ENCODE measurements around the gene NDUFAF3.
"Not testable (repeated sequence)": the region's sequence is repeated elsewhere in the genome, so short reads cannot be mapped to it uniquely, and the experiment has no call there.

Gene NDUFAF3

GRCh38 chr3:49001155-49001554, 20.8 kb upstream of the NDUFAF3 start:
- DNase-seq = no peak

DNA sequence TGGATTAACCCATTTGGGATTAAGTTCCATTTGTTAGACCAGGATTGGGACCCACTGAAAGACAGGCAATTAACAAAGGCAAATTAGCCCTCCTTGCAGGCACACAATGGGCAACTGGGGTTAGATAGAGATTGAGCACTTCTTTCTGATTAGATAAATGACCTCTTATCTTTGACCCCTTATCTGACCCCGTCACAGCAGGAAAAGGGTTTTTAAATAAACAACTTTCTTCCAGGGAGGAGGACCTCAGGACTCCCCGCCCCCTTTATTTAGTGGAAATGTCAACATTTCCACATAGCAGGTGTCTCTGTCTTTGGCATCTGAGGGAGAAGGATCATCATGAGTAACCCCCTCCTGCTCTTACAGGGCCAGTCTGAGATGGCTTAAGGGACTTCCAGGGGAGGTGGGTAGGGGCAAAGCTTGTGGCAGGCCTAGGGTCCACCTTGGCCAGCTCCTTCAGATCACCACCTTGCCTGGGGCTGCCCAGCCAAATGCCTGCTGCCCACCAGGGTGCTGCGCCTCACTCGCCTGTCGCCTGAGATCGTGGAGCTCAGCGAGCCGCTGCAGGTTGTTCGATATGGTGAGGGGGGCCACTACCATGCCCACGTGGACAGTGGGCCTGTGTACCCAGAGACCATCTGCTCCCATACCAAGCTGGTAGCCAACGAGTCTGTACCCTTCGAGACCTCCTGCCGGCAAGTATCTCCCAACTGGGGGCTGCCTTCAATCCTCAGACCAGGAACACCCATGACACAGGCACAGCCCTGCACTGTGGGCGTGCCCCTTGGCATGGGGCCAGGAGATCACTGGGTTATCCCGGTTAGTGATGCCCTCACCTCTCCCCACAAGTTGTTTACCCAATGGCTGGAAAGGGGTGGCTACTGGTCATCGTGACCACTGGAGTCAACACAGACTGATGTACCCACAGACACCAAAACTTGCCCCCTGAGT, 17.3 kb upstream of the NDUFAF3 start:
- no peak for DNase-seq

DNA sequence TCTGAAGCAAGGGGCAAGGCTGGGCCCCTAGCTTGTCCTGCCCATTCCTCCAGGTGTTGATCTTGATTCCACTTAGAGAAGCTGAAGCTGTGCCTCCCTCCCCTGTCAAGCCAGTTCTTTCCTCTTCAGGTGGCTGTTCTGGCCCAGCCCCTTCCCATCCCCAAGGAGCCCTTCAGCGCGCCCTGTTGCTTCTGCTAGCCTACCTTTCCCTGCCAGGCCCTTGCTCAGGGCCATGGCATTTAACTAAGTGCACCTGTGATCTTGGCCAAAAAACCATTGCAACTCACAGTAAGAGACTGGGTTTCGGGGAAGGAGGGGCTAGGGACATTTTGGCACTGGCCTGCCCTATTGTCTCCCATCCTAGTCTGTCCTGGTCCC, 16.6 kb upstream of the NDUFAF3 start:
- DNase-seq = no peak

GRCh38 chr3:49005998-49006397, 15.9 kb upstream of the NDUFAF3 start:
- DNase-seq = no peak

DNA sequence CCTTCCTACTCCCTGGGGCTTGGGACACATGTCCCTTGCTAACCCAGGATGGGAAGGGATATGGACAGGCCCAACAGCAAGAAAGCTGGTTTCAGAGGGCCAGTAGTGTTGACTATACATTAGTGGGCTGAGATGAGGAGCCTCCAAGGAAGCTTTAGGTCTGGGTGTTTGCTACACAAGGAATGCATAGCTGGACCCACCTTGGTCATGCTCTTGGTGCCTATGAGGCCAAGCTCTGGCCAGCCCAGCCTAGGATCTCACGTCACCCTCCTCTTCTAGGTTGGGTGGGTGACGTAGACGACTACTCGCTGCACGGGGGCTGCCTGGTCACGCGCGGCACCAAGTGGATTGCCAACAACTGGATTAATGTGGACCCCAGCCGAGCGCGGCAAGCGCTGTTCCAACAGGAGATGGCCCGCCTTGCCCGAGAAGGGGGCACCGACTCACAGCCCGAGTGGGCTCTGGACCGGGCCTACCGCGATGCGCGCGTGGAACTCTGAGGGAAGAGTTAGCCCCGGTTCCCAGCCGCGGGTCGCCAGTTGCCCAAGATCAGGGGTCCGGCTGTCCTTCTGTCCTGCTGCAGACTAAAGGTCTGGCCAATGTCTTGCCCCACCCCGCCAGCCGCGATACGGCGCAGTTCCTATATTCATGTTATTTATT, 15.4 kb upstream of the NDUFAF3 start:
- DNase-seq = no peak

DNA sequence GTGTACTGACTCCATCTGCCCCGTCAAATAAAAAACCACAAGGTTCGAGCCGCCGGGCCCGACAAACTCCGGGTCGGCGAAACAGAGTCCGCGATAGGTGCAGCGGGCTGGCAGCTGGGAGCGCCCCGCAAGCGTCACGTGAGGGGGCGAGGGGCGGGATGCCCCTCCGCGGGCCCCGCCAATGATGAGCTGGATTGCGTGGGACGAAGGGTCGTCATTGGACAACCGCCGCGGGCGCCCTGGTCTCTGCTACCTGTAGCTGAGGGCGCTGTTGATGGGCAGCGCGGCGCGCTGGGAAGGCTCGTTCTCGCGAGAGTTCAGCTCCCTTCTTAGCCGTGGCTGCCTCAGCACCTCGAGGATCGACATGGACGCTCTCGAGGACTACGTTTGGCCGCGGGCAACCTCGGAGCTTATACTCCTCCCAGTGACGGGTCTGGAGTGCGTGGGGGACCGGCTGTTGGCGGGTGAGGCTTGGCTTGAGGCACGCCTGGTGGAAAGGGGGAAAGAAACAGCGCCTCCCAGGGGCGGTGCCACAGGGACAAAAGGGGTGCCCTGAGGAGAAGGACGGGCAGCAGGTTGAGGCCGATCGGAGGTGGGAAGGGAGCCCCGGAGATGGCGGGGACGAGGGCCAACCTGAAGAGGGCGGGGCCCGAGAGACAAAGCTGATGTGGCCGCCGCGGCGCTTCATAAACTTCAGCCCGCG, 14.7 kb upstream of the NDUFAF3 start, which contains the start of gene WDR6:
Gene WDR6 (plus strand): TSS at position 324 of the 703 bp plus-strand sequence. CDS start 41 bp downstream, at position 365.
- peak; percentile 97 for DNase-seq

- peak; percentile 91 for DNase-seq
Measured at GRCh38 chr3:49007771-49008528, 14.0 kb upstream of the NDUFAF3 start.

- not testable (repeated sequence) for DNase-seq
Measured at GRCh38 chr3:49008627-49009026, 13.3 kb upstream of the NDUFAF3 start.

DNA sequence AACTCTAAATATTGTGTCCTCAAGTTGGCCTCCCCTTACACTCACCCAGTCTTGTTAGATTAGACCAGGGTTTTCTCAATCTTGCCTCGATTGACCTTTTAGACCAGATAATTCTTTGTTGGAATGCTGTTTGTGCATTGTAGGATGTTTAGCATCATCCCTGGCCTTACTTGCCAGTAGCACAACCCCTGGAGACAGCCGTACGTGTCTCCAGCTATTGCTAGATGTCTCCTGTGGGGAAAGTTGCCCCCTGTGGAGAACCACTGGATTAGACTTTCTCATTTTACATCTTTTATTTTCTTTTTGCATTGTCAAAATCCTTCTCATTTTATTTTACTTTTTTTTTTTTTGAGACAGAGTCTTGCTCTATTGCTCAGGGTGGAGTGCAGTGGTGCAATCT, 12.5 kb upstream of the NDUFAF3 start:
- DNase-seq = no peak

DNA sequence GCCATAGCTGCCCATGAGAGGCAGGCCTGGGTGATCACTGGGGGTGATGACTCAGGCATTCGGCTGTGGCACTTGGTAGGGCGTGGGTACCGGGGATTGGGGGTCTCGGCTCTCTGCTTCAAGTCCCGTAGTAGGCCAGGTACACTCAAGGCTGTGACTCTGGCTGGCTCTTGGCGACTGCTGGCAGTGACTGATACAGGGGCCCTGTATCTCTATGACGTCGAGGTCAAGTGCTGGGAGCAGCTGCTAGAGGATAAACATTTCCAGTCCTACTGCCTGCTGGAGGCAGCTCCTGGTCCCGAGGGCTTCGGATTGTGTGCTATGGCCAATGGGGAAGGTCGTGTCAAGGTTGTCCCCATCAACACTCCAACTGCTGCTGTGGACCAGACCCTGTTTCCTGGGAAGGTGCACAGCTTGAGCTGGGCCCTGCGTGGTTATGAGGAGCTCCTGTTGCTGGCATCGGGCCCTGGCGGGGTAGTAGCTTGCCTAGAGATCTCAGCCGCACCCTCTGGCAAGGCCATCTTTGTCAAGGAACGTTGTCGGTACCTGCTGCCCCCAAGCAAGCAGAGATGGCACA, 9.4 kb upstream of the NDUFAF3 start:
- no peak for DNase-seq

DNA sequence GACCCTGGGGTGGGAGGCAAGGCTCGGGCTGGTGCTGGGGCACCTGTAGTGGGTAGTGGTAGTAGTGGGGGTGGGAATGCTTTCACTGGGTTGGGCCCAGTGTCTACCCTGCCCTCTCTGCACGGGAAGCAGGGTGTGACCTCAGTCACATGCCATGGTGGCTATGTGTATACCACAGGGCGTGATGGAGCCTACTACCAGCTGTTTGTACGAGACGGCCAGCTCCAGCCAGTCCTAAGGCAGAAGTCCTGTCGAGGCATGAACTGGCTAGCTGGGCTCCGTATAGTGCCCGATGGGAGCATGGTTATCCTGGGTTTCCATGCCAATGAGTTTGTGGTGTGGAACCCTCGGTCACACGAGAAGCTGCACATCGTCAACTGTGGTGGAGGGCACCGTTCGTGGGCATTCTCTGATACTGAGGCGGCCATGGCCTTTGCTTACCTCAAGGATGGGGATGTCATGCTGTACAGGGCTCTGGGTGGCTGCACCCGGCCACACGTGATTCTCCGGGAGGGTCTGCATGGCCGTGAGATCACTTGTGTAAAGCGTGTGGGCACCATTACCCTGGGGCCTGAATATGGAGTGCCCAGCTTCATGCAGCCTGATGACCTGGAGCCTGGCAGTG, 8.7 kb upstream of the NDUFAF3 start:
- no peak for DNase-seq

- DNase-seq = peak; percentile 59
Measured at GRCh38 chr3:49013738-49014660, 7.9 kb upstream of the NDUFAF3 start.

GRCh38 chr3:49015072-49015471, 6.8 kb upstream of the NDUFAF3 start:
- no peak for DNase-seq

DNA sequence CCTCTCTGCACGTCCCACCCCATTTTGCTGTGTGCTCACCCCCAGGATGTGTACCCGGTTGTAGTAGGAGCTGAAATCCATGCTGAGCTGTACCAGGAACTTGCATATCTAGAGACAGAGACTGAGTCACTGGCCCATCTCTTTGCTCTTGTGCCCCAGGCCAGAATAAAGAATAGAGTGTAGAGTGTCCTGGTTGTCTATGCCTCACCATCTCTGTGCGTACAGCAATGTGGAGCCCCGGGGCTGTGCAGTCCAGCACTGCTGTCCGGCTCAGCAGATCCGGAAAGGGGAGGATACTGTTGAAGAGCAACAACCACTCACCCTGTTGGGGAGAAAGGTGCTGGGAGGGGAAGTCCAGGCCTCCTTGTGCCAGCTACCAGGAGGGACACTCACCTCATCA, 6.2 kb upstream of the NDUFAF3 start:
- DNase-seq = no peak

DNA sequence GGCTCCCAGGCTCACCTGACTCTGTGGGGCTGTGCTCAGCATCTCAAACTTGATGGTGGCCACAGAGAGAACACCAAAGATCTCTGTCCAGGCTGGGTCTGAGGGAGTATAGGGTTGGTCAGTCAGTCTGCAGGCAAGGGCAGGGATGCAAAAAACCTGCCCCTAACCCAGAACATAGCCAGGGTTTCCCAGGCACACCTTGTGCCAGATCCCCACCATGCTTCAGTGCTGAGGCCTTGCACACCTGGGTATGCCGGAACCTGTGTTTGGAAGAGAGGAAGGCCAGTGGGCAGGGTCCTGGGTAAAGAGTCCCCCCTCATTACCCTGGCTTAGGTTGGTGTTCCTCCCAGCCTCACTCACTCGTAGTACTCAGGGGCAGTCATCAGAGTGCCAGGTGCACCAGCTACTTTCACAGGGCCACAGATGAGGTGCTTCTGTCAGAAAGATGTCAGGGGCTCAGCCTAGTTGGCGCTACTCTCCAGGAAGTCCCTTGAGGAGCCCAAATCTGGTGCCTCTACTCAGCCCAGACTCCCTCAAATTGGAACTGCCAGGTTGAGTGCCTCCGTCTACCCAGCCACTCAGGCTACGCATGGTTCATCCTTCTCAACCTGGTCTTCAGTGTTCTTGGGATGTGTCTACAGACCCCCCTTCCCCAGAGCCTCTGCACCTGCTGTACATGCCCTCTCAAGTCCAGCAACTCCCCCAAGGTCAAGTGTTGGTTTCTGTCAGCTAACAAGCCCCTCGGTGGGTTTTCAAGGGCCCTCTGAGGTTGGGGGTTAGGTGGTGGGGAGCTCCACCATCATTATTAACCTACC, 5.3 kb upstream of the NDUFAF3 start:
- no peak for DNase-seq

DNA sequence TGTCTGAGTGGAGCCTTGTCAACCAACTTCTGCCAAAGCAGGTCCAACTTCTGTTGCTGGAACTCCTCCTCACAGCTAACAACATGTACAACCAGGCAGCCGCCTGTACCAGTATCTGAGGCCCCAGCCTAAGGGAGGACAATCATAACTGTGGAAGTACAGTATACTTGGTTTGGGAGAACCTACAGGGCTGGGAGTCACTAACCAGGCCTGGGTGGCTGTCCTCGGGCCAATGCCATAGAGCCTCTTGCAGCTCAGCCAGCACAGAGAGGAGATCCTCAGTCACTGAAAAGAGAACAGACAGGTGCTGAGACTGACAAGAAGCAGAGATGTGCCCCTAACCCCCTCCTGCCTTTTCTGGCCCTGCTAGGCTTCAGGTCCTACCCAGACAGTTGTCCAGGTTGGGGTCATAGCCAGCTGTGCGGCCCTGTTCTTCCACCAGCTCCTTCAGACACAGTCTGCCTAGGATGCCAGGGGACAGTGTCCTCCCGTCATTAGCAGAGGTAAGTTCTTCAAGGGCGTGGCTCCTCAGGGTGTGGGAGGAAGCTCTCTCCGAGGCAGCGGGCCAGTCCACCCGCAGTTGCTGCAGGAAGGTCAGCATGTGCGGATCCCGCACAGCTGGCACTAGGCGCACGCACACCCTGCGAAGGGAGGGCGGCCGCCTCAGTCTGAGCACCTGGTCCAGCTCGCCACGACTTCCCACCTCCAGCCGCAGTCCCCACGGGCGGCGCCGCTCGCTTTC, 4.5 kb upstream of the NDUFAF3 start:
- no peak for DNase-seq

GRCh38 chr3:49017971-49018706, 3.8 kb upstream of the NDUFAF3 start, which contains the start of gene DALRD3:
Gene DALRD3 (minus strand): TSS chr3:49018580. CDS start chr3:49018564, 16 bp downstream.
- peak; percentile 52 for DNase-seq

DNA sequence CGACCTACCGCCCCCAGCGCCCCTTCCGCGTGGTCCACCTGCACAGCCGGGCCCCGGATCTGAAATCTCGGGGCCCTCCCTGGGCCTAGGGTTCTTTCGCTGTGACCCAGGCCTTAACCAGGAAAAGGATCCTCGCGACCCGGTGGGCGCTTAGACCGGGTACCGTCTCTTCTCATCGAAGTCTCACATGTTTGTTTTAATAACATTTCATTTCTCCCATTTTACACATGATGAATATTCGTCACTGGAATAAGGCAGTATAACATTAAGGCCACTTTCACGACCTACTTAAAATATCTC, 3.3 kb upstream of the NDUFAF3 start:
- no peak for DNase-seq
